ENCODE data around the gene LRRFIP1. TPM values are rescaled to one million over a fixed set of nuclear protein-coding genes. Genes with fewer than 3 reads are reported as not detected.

Gene LRRFIP1
- total RNA-seq (2022; extraction: Qiagen RNA extraction; ENCODE audit: low read depth): 66.8 to 106 TPM (median 89.5 TPM) in 5 replicates

GRCh38 chr2:237627441-237628246, at the start of gene LRRFIP1:
Gene LRRFIP1, plus strand, starts transcription at chr2:237627587. Its CDS starts 58 bp downstream, at chr2:237627645.

DNA sequence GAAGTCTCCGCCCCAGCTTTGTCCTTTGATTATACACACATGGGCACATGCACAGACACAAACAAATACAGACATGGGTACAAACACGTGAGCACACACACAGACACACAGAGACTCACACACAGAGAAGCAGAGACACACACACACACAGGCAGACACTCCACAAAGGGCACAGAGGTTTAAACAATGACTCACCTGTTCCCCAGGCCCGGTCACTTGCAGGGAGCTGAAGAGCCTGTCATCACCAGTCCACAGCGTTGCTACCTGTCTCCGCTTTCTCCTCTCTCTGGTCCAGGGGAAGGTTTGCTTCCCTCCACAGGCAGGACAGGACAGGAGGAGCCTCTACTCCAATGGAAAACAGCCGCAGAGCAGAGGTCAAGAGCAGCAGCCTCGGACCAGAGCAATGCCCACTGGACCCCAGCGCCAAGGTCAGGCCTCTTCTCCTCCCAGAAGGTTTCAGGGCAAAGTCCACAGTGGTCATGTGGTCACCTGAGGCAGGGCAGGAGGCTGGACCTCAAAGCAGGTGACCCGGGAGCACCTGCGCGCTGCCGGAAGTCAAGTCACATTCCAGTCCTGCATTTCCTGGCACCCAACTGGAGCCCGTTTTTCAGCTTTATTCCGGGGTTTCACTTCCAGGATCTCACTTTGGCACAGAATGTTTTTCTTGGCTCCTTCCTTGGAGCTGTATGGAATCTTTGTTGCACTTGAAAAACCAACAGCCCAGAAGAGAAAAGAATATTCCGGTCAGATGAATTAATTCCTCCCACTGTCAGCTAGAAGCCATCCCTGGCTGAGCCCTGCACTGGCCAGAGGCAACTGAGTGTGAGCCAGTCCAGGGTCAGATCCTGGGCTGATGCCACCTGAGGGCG, 36.9 kb upstream of the LRRFIP1 start, which contains the start of gene RAB17:
TSS of gene RAB17 (minus strand) at position 463 of the 869 bp plus-strand sequence. CDS start 4,580 bp downstream, outside the sequence.

DNA sequence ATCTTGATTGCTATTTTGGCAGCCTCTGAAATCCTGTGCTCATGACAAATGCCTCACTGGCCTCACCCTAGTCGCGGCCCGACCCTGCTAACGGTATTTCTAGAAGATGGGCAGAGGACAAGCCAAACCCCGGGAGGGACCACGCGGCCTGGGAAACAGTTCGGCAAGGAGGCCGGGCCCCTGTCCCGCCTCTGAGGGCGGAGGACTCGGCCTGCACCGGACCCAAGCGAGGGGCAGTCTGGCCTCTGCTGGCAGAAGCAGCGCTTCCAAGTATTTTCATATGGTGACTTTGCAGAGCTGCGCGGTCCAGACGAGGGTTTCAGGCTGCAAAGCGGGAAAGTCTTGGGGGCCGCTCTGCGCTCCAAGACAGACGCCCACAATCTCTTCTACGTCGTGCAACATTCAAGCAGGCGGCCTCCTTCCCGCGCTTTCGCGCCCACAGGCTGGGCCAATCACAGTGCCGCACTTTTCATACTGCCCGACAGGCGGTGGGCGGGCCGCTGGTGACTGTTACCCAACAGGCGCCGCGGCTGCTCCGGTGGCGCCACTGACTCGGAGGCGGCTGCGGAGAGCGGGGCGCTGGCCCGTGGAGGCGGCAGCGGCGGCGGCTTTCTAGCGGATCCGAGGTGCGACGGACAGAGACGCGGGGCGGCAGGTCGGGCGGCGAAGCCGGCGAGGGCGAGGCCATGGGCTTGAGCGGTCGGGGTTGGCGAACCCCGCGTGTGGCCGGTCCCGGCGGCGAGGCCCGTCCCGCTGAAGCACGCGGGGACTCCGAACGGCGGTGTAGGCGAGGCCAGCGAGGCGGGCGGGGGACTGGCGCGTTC, 171.1 kb downstream of the LRRFIP1 start, which contains the start of gene RBM44:
TSS of gene RBM44 (plus strand) at position 544 of the 824 bp plus-strand sequence. CDS start 14,831 bp downstream, outside the sequence.

Other genes starting within 250 kb of the LRRFIP1 start
- 0.03 to 0.18 TPM (median 0.09 TPM) in 5 replicates for gene COL6A3, start 213.4 kb upstream of the LRRFIP1 start, total RNA-seq (2022; extraction: Qiagen RNA extraction; ENCODE audit: low read depth)
- gene MLPH, start 140.3 kb upstream of the LRRFIP1 start, total RNA-seq (2022; extraction: Qiagen RNA extraction; ENCODE audit: low read depth): 189 to 291 TPM (median 256 TPM) in 5 replicates
- not detected in 5 replicates for gene PRLH, start 61.0 kb upstream of the LRRFIP1 start, total RNA-seq (2022; extraction: Qiagen RNA extraction; ENCODE audit: low read depth)
- gene RAB17, start 36.9 kb upstream of the LRRFIP1 start, total RNA-seq (2022; extraction: Qiagen RNA extraction; ENCODE audit: low read depth): 0.15 to 1.1 TPM (median 0.34 TPM) in 5 replicates
- gene RBM44, start 171.2 kb downstream of the LRRFIP1 start, total RNA-seq (2022; extraction: Qiagen RNA extraction; ENCODE audit: low read depth): 0.14 to 0.33 TPM (median 0.18 TPM) in 5 replicates
- gene RAMP1, start 232.0 kb downstream of the LRRFIP1 start, total RNA-seq (2022; extraction: Qiagen RNA extraction; ENCODE audit: low read depth): not detected in 5 replicates

All from A549 treated with RU486 at 1 μM for 4 hours (cell line).